NCI-H128 (cell line): ENCODE measurements around the gene SPAG9.

Experiments used
- DNase-seq: peaks from one replicate; lab custom pipeline; 2025; ENCODE audit not compliant: unreplicated experiment; lab: John Stamatoyannopoulos, UW

SPAG9 gene

GRCh38 chr17:51120739-51121619, at the start of gene SPAG9:
TSS of gene SPAG9 (minus strand) at chr17:51120868. CDS start at chr17:51120656, 212 bp downstream.
- DNase-seq = peak; percentile 83

DNA sequence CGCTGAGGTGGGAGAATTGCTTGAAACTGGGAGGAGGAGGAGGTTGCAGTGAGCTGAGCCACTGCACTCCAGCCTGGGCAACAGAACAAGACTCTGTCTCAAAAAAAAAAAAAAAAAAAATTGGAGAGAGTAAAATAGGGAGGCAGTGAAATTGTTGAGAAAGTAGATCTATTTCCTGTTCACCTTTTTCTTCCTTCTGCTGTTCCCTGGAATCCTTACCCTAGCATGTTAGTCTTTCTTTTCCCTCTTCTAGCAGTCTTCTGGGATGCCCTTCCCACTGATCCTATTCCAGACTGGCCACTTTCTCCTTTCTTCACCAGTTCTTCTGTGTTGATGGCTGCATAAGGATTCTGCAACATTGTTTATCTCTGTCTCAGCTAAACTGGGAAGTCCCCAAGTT, 48.7 kb upstream of the SPAG9 start:
- no peak for DNase-seq

DNA sequence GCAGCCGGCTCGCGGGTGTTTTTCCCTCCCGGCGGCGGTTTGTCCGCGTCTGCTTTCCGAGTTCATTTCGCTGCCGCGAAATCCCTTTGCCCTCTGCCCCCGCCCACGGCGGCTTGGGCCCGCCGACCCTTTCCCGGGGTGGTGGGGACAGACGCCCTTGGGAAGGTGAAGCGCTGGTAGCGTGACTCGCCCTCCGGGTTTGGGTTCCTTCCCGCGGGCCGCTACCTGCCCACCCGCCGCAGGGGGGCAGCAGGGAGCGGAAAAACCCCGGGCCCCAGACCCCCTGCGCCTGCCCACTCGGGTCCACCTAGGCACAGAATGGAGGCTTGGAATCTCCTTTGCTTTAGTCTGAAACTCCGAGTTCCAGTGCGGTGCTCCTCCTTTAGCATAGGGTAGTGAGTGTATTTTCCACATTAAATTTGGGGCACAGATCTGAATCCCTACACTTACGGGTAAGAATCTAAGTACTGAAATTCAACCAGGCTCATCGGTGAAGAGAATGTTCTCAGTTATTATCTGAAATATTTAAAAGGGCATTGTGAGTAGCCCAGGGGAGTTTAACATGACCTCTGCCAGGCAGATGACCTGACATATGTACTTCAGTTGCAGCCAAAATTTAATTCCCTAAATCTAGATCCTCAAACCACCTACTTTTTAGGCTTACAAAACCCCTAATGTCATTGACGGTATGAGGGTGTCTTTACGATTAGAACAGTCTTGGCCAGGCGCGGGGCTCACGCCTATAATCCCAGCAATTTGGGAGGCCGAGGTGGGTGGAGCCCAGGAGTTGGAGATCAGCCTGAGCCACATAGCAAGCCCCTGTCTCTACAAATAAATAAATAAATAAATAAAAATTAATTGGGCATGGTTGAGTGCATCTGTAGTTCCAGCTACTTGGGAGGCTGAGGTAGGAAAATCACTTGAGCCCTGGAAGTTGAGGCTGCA, 46.6 kb upstream of the SPAG9 start:
- no peak for DNase-seq

DNA sequence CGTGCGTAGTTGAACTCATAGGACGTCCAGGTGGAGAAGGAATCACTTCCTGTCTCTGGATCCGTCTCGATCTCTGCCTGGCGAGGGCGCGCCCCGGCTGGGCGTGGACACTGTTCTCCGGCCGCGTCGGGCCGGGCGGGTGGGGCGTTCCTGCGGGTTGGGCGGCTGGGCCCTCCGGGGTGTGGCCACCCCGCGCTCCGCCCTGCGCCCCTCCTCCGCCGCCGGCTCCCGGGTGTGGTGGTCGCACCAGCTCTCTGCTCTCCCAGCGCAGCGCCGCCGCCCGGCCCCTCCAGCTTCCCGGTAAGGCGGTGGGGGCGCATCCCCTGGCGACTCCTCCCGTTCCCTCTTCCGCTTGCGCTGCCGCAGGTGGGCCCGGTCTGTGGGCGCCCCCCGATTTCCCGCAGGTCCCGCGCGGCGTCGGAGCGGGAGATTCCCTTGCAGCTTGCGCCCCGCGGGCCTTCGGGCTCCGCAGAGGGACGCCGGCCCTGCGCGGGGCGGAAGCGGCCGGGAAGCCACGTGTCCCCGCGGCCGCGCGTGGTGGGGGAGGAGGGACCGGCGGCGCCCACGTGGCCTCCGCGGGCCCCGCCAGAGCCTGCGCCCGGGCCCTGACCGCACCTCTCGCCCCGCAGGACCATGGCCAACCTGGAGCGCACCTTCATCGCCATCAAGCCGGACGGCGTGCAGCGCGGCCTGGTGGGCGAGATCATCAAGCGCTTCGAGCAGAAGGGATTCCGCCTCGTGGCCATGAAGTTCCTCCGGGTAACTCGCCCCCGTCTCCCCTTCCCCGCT, 45.7 kb upstream of the SPAG9 start, which contains the start of gene NME2:
Gene NME2, plus strand, starts transcription at position 214 of the 789 bp plus-strand sequence. Its CDS starts 420 bp downstream, at position 634.
- no peak for DNase-seq

DNA sequence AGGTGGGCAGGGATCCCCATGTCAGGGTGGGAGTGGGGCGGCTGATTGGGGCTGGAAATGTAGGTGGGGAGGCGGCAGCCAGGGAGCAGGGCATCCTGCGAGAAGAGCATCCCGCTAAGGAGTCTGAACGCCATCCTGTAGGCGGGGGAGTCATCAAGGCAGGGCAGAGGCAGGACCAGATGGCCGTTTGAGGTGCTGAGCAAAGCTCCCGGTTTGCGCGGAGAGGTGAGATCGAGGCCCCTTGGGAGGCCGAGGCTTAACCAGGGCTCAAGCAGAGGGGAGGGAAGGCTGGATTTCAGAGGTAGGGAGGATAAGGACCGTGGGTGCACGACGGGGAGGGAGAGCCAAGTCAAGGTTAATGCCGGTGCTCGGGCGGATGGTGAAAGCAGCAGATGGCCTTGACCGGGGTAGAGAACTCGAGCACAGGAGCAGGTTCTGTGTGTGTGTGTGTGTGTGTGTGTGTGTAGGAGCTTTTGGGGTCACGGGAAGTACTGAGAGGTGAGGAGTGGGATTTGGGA, 45.1 kb upstream of the SPAG9 start:
- no peak for DNase-seq

GRCh38 chr17:51164911-51165679, 44.4 kb upstream of the SPAG9 start:
- no peak for DNase-seq

DNA sequence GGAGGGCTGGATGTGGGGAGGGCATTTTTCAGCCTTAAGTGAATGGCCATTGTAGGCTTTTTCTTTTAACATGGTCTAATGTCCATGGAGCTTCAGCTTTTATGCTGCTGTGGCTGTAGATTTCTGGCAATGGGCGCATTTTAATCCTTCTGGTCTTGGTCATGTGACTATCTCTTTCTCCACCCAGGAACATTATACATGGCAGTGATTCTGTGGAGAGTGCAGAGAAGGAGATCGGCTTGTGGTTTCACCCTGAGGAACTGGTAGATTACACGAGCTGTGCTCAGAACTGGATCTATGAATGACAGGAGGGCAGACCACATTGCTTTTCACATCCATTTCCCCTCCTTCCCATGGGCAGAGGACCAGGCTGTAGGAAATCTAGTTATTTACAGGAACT, 40.9 kb upstream of the SPAG9 start:
- DNase-seq = no peak

DNA sequence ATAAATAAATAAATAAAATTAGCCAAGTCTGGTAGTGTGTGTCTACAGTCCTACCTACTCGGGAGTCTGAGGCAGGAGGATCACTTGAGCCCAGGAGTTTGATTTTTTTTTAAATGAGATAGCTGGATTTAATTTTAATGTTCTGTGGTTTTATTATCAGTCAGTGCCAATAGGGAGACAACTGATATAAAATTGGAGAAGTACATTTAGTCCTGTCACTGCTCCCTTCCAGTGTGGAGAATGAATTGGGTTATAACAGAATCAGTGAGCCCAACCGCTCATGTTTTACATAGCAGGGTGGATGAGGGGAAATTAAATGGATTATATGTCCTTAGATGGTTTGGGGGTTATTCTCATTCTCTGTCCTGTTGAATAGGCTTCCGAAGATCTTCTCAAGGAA, 38.9 kb upstream of the SPAG9 start:
- no peak for DNase-seq

- no peak for DNase-seq
Measured at GRCh38 chr17:51155416-51155815, 34.7 kb upstream of the SPAG9 start.

- no peak for DNase-seq
Measured at GRCh38 chr17:51154176-51154575, 33.5 kb upstream of the SPAG9 start.

- DNase-seq = peak; percentile 93
Measured at GRCh38 chr17:51153210-51154072, 32.8 kb upstream of the SPAG9 start, which contains the start of gene NME1. TSS of gene NME1 (plus strand) at chr17:51153559. CDS start at chr17:51155655, 2,096 bp downstream.

GRCh38 chr17:51152766-51153209, 32.1 kb upstream of the SPAG9 start:
- no peak for DNase-seq

DNA sequence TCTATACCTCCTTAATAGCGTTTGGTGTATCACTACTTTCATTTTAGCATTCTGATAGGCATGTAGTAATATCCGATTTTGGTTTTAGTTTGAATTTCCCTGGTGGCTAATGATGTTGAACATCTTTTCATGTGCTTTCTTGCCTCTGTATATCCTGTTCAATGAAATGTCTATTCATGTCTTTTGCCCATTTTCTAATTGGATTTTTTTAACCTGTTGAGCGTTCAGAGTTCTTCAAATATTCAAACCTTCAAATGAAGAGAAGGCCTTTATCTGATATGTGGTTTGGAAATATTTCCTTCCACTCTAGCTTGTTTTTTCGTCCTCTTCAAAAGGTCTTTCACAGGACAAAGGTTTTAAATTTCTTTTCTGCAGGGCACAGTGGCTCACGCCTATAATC, 30.3 kb upstream of the SPAG9 start:
- DNase-seq = no peak

DNA sequence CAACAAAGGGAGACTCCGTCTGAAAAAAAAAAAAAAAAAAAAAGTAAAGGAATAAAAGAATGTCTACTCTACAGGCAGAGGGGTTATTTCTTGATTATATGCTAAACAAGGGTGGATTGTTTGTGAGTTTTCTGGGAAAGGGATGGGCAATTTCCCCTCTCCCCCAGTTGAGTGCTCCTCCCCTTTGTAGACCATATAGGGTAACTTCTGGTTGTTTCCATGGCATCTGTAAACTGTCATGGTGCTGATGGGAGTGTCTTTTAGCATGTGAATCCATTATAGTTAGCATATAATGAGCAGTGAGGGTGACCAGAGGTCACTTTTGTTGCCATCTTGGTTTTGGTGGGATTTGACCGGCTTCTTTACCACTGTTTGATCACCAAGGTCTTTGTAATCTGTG, 28.5 kb upstream of the SPAG9 start:
- no peak for DNase-seq

GRCh38 chr17:51147650-51148049, 27.0 kb upstream of the SPAG9 start:
- no peak for DNase-seq

- DNase-seq = no peak
Measured at GRCh38 chr17:51144266-51145022, 23.8 kb upstream of the SPAG9 start.

- DNase-seq = no peak
Measured at GRCh38 chr17:51142597-51142996, 21.9 kb upstream of the SPAG9 start.

- DNase-seq = no peak
Measured at GRCh38 chr17:51135956-51136355, 15.3 kb upstream of the SPAG9 start.
